HepG2 (cell line): ENCODE measurements around the gene PLXNC1. TPM values are rescaled to one million over a fixed set of nuclear protein-coding genes. Genes with fewer than 3 reads are reported as not detected.

Experiments
- AKAP8 ChIP-seq: sonication (generic); formaldehyde crosslinking; IDR thresholded peaks from 2 replicates; pipeline ENCODE4 v1.5.1; 2020; ENCODE audit warnings: mild to moderate bottlenecking, missing genetic modification reagents
- CERS6 ChIP-seq: sonication (generic); formaldehyde crosslinking; IDR thresholded peaks from 2 replicates; pipeline ENCODE4 v1.5.0; 2020; ENCODE audit warnings: missing genetic modification reagents
- FOXP4 ChIP-seq: sonication (generic); formaldehyde crosslinking; IDR thresholded peaks from 2 replicates; pipeline ENCODE4 v1.4.0; 2020; ENCODE audit warnings: missing genetic modification reagents
- HDAC1 ChIP-seq: sonication (generic); formaldehyde crosslinking; IDR thresholded peaks from 2 replicates; pipeline ENCODE4 v1.5.1; 2020; ENCODE audit warnings: mild to moderate bottlenecking, missing genetic modification reagents
- HOXA5 ChIP-seq: sonication (generic); formaldehyde crosslinking; IDR thresholded peaks from 2 replicates; pipeline ENCODE4 v1.4.0; 2020; ENCODE audit warnings: missing genetic modification reagents
- KAT8 ChIP-seq: IDR thresholded peaks from 2 replicates; pipeline ENCODE4 v1.6.1; 2016; ENCODE audit warnings: missing genetic modification reagents, missing compliant biosample characterization
- MTA3 ChIP-seq: sonication (generic); formaldehyde crosslinking; IDR thresholded peaks from 2 replicates; pipeline ENCODE4 v1.4.0; 2020; ENCODE audit warnings: missing genetic modification reagents
- MXD3 ChIP-seq: IDR thresholded peaks from 2 replicates; pipeline ENCODE4 v1.6.1; 2016; ENCODE audit warnings: mild to moderate bottlenecking, missing biosample characterization, missing genetic modification reagents
- PCBP2 ChIP-seq: fragments of 200-400 bp; formaldehyde crosslinking; optimal IDR thresholded peaks from 2 replicates; pipeline ENCODE3; 2018; ENCODE audit warnings: low read length, low read depth; ENCODE audit not compliant: poor library complexity, severe bottlenecking
- RXRA ChIP-seq: sonication (generic); formaldehyde crosslinking; IDR thresholded peaks from 2 replicates; pipeline ENCODE4 v1.5.1; 2020; ENCODE audit warnings: missing genetic modification reagents
- SOX5 ChIP-seq: IDR thresholded peaks from 2 replicates; pipeline ENCODE4 v1.6.1; 2016; ENCODE audit warnings: borderline replicate concordance
- ZMYM2 ChIP-seq: sonication (generic); formaldehyde crosslinking; IDR thresholded peaks from 2 replicates; pipeline ENCODE4 v1.8.0; 2022; ENCODE audit warnings: mild to moderate bottlenecking, missing genetic modification reagents
- ZNF33A ChIP-seq: sonication (generic); formaldehyde crosslinking; IDR thresholded peaks from 2 replicates; pipeline ENCODE4 v1.5.1; 2020; ENCODE audit warnings: missing genetic modification reagents, mild to moderate bottlenecking, moderate library complexity, borderline replicate concordance
- ZNF446 ChIP-seq: sonication (generic); formaldehyde crosslinking; IDR thresholded peaks from 2 replicates; pipeline ENCODE4 v1.5.0; 2020; ENCODE audit warnings: mild to moderate bottlenecking, missing genetic modification reagents
- ZNF576 ChIP-seq: sonication (generic); formaldehyde crosslinking; IDR thresholded peaks from 2 replicates; pipeline ENCODE4 v1.4.0; 2020; ENCODE audit warnings: mild to moderate bottlenecking, missing genetic modification reagents
- ZNF597 ChIP-seq: sonication (generic); formaldehyde crosslinking; IDR thresholded peaks from 2 replicates; pipeline ENCODE4 v1.5.0; 2020; ENCODE audit warnings: missing genetic modification reagents
- ZNF629 ChIP-seq: sonication (generic); formaldehyde crosslinking; conservative IDR thresholded peaks from 2 replicates; pipeline ENCODE4 v1.5.0; 2020; ENCODE audit warnings: missing genetic modification reagents
- ZNF703 ChIP-seq: sonication (generic); formaldehyde crosslinking; IDR thresholded peaks from 2 replicates; pipeline ENCODE4 v1.5.1; 2020; ENCODE audit warnings: missing genetic modification reagents, mild to moderate bottlenecking, moderate library complexity, borderline replicate concordance
- ZNF724P ChIP-seq: sonication (generic); formaldehyde crosslinking; IDR thresholded peaks from 2 replicates; pipeline ENCODE4 v1.8.0; 2022; ENCODE audit warnings: missing genetic modification reagents, borderline replicate concordance
- ZZZ3 ChIP-seq: sonication (generic); formaldehyde crosslinking; IDR thresholded peaks from 2 replicates; pipeline ENCODE4 v1.4.0; 2020; ENCODE audit warnings: missing genetic modification reagents, mild to moderate bottlenecking, borderline replicate concordance
- polyA plus RNA-seq, 8 experiments: library from polyadenylated mRNA; depleted of rRNA in 3 of 8; stranded (reverse) in 7 of 8; unstranded in 1 of 8; fragments of >200 nt; fragmentation: Illumina TruSeq in 4 of 8; extraction: Trizol in 4 of 8; gene quantifications; 2 replicates each; pipeline versions ENCODE4 v1.2.1 to v1.2.3, GENCODE V29; 2011 to 2016; ENCODE audit warnings: low read depth in 4 of 8, missing spikeins in 1 of 8, mixed read lengths in 1 of 8; ENCODE audit not compliant: insufficient read depth in 1 of 8
- total RNA-seq, 5 experiments: library from RNA; depleted of rRNA; stranded (reverse); fragments of >200 nt; fragmentation: Illumina TruSeq; extraction: Trizol; gene quantifications; 2 replicates each; pipeline ENCODE4 v1.2.3, GENCODE V29; 2016; ENCODE audit warnings: low read depth in 1 of 5
- TF ChIP-seq, protein P1 (sequence below): sonication (generic); formaldehyde crosslinking; IDR thresholded peaks from 2 replicates; pipeline ENCODE4 v1.8.0; 2022; ENCODE audit warnings: mild to moderate bottlenecking, missing genetic modification reagents, borderline replicate concordance
- TF ChIP-seq, protein P2 (sequence below): sonication (generic); formaldehyde crosslinking; IDR thresholded peaks from 2 replicates; pipeline ENCODE4 v1.4.0; 2020; ENCODE audit warnings: missing genetic modification reagents

Gene PLXNC1
- total and polyA plus RNA-seq, 2 of the 13 experiments (the other 11 are each of a cell fraction or from before 2014, with no cell fraction given): 6.6 to 11.2 TPM

GRCh38 chr12:94170690-94171594, 22.6 kb downstream of the PLXNC1 start (continued):
- no peak for TF ChIP-seq PCBP2
- peak; percentile 95 for TF ChIP-seq ZNF629 (CRISPR knock-in tag)
- TF ChIP-seq HDAC1 (CRISPR knock-in tag): peak; percentile 27; the same call in 1 of the 2 replicates
- TF ChIP-seq HOXA5 (CRISPR knock-in tag): peak; percentile 88
- no peak for TF ChIP-seq ZNF724P
- no peak for TF ChIP-seq ZNF576
- TF ChIP-seq MXD3 (CRISPR knock-in tag): no peak
- no peak for TF ChIP-seq AKAP8 (CRISPR knock-in tag)
- TF ChIP-seq, protein P1, sequence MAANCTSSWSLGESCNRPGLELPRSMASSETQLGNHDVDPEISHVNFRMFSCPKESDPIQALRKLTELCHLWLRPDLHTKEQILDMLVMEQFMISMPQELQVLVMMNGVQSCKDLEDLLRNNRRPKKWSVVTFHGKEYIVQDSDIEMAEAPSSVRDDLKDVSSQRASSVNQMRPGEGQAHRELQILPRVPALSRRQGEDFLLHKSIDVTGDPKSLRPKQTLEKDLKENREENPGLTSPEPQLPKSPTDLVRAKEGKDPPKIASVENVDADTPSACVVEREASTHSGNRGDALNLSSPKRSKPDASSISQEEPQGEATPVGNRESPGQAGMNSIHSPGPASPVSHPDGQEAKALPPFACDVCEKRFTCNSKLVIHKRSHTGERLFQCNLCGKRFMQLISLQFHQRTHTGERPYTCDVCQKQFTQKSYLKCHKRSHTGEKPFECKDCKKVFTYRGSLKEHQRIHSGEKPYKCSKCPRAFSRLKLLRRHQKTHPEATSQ (CRISPR knock-in tag): no peak
- TF ChIP-seq CERS6 (CRISPR knock-in tag): no peak
- TF ChIP-seq, protein P2, sequence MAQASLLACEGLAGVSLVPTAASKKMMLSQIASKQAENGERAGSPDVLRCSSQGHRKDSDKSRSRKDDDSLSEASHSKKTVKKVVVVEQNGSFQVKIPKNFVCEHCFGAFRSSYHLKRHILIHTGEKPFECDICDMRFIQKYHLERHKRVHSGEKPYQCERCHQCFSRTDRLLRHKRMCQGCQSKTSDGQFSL: no peak
- no peak for TF ChIP-seq ZZZ3 (CRISPR knock-in tag)
- no peak for TF ChIP-seq MTA3
- peak; percentile 24; the same call in 1 of the 2 replicates for TF ChIP-seq ZMYM2
- TF ChIP-seq ZNF446: no peak
- TF ChIP-seq ZNF33A (CRISPR knock-in tag): no peak
- no peak for TF ChIP-seq ZNF703 (CRISPR knock-in tag)
- peak; percentile 36 for TF ChIP-seq FOXP4 (CRISPR knock-in tag)
- TF ChIP-seq RXRA (CRISPR knock-in tag): no peak
- peak; percentile 31; the same call in 1 of the 2 replicates for TF ChIP-seq SOX5 (CRISPR knock-in tag)
- TF ChIP-seq KAT8 (CRISPR knock-in tag): peak; percentile 31; the same call in 1 of the 2 replicates
- TF ChIP-seq ZNF597: no peak
